GM21576 (cell line): Measurements from ENCODE around the gene RAD23A.
"Not testable (repeated sequence)": the region's sequence is repeated elsewhere in the genome, so short reads cannot be mapped to it uniquely, and the experiment has no call there.

Source experiments
- ATAC-seq: cut with Tn5 transposase; IDR thresholded peaks from one replicate; pipeline ENCODE4 v1.9.1; 2021; ENCODE audit warnings: mild to moderate bottlenecking, moderate library complexity; ENCODE audit not compliant: unreplicated experiment

RAD23A gene

GRCh38 chr19:12945479-12946091 lies at the start of gene RAD23A:
Gene RAD23A, plus strand, starts transcription at chr19:12945862. Its CDS starts 87 bp downstream, at chr19:12945949.
- peak; percentile 73 for ATAC-seq

- no peak for ATAC-seq
Measured at GRCh38 chr19:12896460-12896859, 49.2 kb upstream of the RAD23A start.

GRCh38 chr19:12899891-12900518 lies 45.7 kb upstream of the RAD23A start:
- ATAC-seq, result peak; percentile 59

GRCh38 chr19:12907166-12907565 lies 38.5 kb upstream of the RAD23A start:
- ATAC-seq, result no peak

GRCh38 chr19:12912571-12912970 lies 33.1 kb upstream of the RAD23A start:
- ATAC-seq, result no peak

GRCh38 chr19:12913011-12913561 lies 32.6 kb upstream of the RAD23A start:
- ATAC-seq, result no peak

- no peak for ATAC-seq
Measured at GRCh38 chr19:12913851-12914690, 31.6 kb upstream of the RAD23A start.

- ATAC-seq, result not testable (repeated sequence)
Measured at GRCh38 chr19:12915860-12916259, 29.8 kb upstream of the RAD23A start.

- ATAC-seq, result no peak
Measured at GRCh38 chr19:12918253-12918652, 27.4 kb upstream of the RAD23A start.

GRCh38 chr19:12921047-12921446 lies 24.6 kb upstream of the RAD23A start:
- ATAC-seq, result no peak

- ATAC-seq, result no peak
Measured at GRCh38 chr19:12922959-12923358, 22.7 kb upstream of the RAD23A start.

GRCh38 chr19:12924621-12925310 lies 20.9 kb upstream of the RAD23A start:
- no peak for ATAC-seq

GRCh38 chr19:12930002-12930645 lies 15.5 kb upstream of the RAD23A start:
- ATAC-seq, result no peak

- ATAC-seq, result no peak
Measured at GRCh38 chr19:12932392-12933286, 13.0 kb upstream of the RAD23A start.

GRCh38 chr19:12933287-12934072 lies 12.2 kb upstream of the RAD23A start, which contains the start of gene FARSA:
Gene FARSA, minus strand, starts transcription at chr19:12933711. Its CDS starts 15 bp downstream, at chr19:12933696.
- ATAC-seq, result peak; percentile 34

GRCh38 chr19:12935071-12935470 lies 10.6 kb upstream of the RAD23A start:
- no peak for ATAC-seq

GRCh38 chr19:12936582-12936981 lies 9.1 kb upstream of the RAD23A start:
- no peak for ATAC-seq

- ATAC-seq, result no peak
Measured at GRCh38 chr19:12937093-12937926, 8.4 kb upstream of the RAD23A start.
